ENCODE results near the gene NUAK2.
A peak's percentile ranks its signal among the peaks of the same experiment; 100 is the strongest.
"Not testable (repeated sequence)": the region's sequence is repeated elsewhere in the genome, so short reads cannot be mapped to it uniquely, and the experiment has no call there.

The NUAK2 gene

GRCh38 chr1:205284420-205285144 is 37.0 kb downstream of the NUAK2 start:
- CTCF ChIA-PET = interaction anchor here (1.5 to 1.9 kb wide), 2 partner anchors 11 to 41 kb away, joined by 8 to 10 read pairs; no protein-coding TSS in a partner anchor
- TF ChIP-seq SP1 (IDR thresholded peaks at IDR 0.05) = no peak
- TF ChIP-seq CTBP1 (IDR thresholded peaks at IDR 0.05; ENCODE audit: borderline replicate concordance) = no peak
- no peak for TF ChIP-seq L3MBTL2 (conservative IDR thresholded peaks at IDR 0.05)
- no peak for TF ChIP-seq PKNOX1 (IDR thresholded peaks at IDR 0.05)
- no peak for TF ChIP-seq ELF4 (IDR thresholded peaks at IDR 0.05)
- TF ChIP-seq BHLHE40 (IDR thresholded peaks at IDR 0.05; ENCODE audit: borderline replicate concordance) = no peak
- no peak for TF ChIP-seq FOXM1 (IDR thresholded peaks at IDR 0.05; ENCODE audit: borderline replicate concordance)
- no peak for TF ChIP-seq ARNT (IDR thresholded peaks at IDR 0.05)
- TF ChIP-seq FOXK2 (IDR thresholded peaks at IDR 0.05) = no peak
- no peak for TF ChIP-seq ZNF384 (IDR thresholded peaks at IDR 0.05)
- no peak for TF ChIP-seq SUZ12 (IDR thresholded peaks at IDR 0.05)
- TF ChIP-seq NFRKB (IDR thresholded peaks at IDR 0.05) = no peak
- TF ChIP-seq FOXA1 (IDR thresholded peaks at IDR 0.05) = no peak
- TF ChIP-seq TARDBP (IDR thresholded peaks at IDR 0.05) = no peak
- TF ChIP-seq HDGF (IDR thresholded peaks at IDR 0.05; ENCODE audit: borderline replicate concordance) = no peak
- TF ChIP-seq LEF1 (IDR thresholded peaks at IDR 0.05; ENCODE audit: borderline replicate concordance) = no peak
- DNase-seq (ENCODE audit: extremely low spot score) = peak; percentile 41
- POLR2A ChIA-PET = no interaction called here

GRCh38 chr1:205283270-205284147 is 38.0 kb downstream of the NUAK2 start:
- CTCF ChIA-PET = interaction anchor here (2.3 kb wide), 1 partner anchor 10 kb away, joined by 7 read pairs; no protein-coding TSS in a partner anchor
- TF ChIP-seq L3MBTL2 (conservative IDR thresholded peaks at IDR 0.05) = no peak
- TF ChIP-seq ARNT (IDR thresholded peaks at IDR 0.05) = no peak
- TF ChIP-seq SP1 (IDR thresholded peaks at IDR 0.05) = no peak
- no peak for TF ChIP-seq FOXM1 (IDR thresholded peaks at IDR 0.05; ENCODE audit: borderline replicate concordance)
- TF ChIP-seq FOXK2 (IDR thresholded peaks at IDR 0.05) = no peak
- TF ChIP-seq SUZ12 (IDR thresholded peaks at IDR 0.05) = no peak
- TF ChIP-seq FOXA1 (IDR thresholded peaks at IDR 0.05) = no peak
- no peak for TF ChIP-seq TARDBP (IDR thresholded peaks at IDR 0.05)
- no peak for TF ChIP-seq HDGF (IDR thresholded peaks at IDR 0.05; ENCODE audit: borderline replicate concordance)
- no peak for TF ChIP-seq BHLHE40 (IDR thresholded peaks at IDR 0.05; ENCODE audit: borderline replicate concordance)
- TF ChIP-seq CTBP1 (IDR thresholded peaks at IDR 0.05; ENCODE audit: borderline replicate concordance) = no peak
- no peak for TF ChIP-seq LEF1 (IDR thresholded peaks at IDR 0.05; ENCODE audit: borderline replicate concordance)
- POLR2A ChIA-PET = no interaction called here
- no peak for DNase-seq (ENCODE audit: extremely low spot score)

GRCh38 chr1:205280666-205281395 is 40.7 kb downstream of the NUAK2 start:
- not testable (repeated sequence) for DNase-seq (ENCODE audit: extremely low spot score)
- CTCF ChIA-PET = interaction anchor here (1.0 kb wide), 1 partner anchor 40 kb away, joined by 3 read pairs; the partner anchor contains the start of gene NUAK2
- POLR2A ChIA-PET = interaction anchor here (0.6 kb wide), 1 partner anchor 18 kb away, joined by 3 read pairs; no protein-coding TSS in a partner anchor

- ChIA-PET POLR2A (no interaction called here), CTCF (no interaction called here)
- no peak for DNase-seq (ENCODE audit: extremely low spot score)
- TF ChIP-seq L3MBTL2 (conservative IDR thresholded peaks at IDR 0.05) = no peak
- TF ChIP-seq LEF1 (IDR thresholded peaks at IDR 0.05; ENCODE audit: borderline replicate concordance) = no peak
Measured at GRCh38 chr1:205279986-205280385, 41.6 kb downstream of the NUAK2 start.

GRCh38 chr1:205276689-205277065 is 44.9 kb downstream of the NUAK2 start:
- no peak for DNase-seq (ENCODE audit: extremely low spot score)
- CTCF ChIA-PET = interaction anchor here (1.8 to 11.1 kb wide), 2 partner anchors 47 to 51 kb away, joined by 5 to 235 read pairs; partner anchors contain the start of gene NUAK2
- POLR2A ChIA-PET = no interaction called here
- TF ChIP-seq BHLHE40 (IDR thresholded peaks at IDR 0.05; ENCODE audit: borderline replicate concordance) (no peak), TARDBP (IDR thresholded peaks at IDR 0.05) (no peak), CTBP1 (IDR thresholded peaks at IDR 0.05; ENCODE audit: borderline replicate concordance) (no peak), SP1 (IDR thresholded peaks at IDR 0.05) (no peak), ELF4 (IDR thresholded peaks at IDR 0.05) (no peak), FOXA1 (IDR thresholded peaks at IDR 0.05) (no peak), HDGF (IDR thresholded peaks at IDR 0.05; ENCODE audit: borderline replicate concordance) (no peak), SUZ12 (IDR thresholded peaks at IDR 0.05) (no peak), ARNT (IDR thresholded peaks at IDR 0.05) (no peak), FOXK2 (IDR thresholded peaks at IDR 0.05) (no peak), NFRKB (IDR thresholded peaks at IDR 0.05) (no peak), L3MBTL2 (conservative IDR thresholded peaks at IDR 0.05) (no peak), LEF1 (IDR thresholded peaks at IDR 0.05; ENCODE audit: borderline replicate concordance) (no peak), PKNOX1 (IDR thresholded peaks at IDR 0.05) (no peak), FOXM1 (IDR thresholded peaks at IDR 0.05; ENCODE audit: borderline replicate concordance) (no peak), ZNF384 (IDR thresholded peaks at IDR 0.05) (no peak)

Measured in HEK293T (cell line).